MM.1S (cell line): ENCODE data around the gene CCN2.
"Not testable (repeated sequence)": the region's sequence is repeated elsewhere in the genome, so short reads cannot be mapped to it uniquely, and the experiment has no call there.

Experiments
- EZH2 ChIP-seq: fragments of 300-600 bp; sonication (generic); optimal IDR thresholded peaks from 2 replicates; pipeline ENCODE3; 2017; ENCODE audit warnings: low read depth, mild to moderate bottlenecking, antibody characterized with exemption, low read length, mixed read lengths
- EZH2phosphoT487 ChIP-seq: fragments of 300-600 bp; sonication (generic); IDR thresholded peaks from 2 replicates; pipeline ENCODE4 v1.6.1; 2018; ENCODE audit warnings: antibody characterized with exemption, low read length
- TF ChIP-seq, protein P1 (sequence below): fragments of 300-600 bp; sonication (generic); IDR thresholded peaks from 2 replicates; pipeline ENCODE4 v1.5.1; 2016; ENCODE audit warnings: antibody characterized with exemption, low read length, mixed read lengths

GRCh38 chr6:131903734-131904133, 47.4 kb downstream of the CCN2 start:
- TF ChIP-seq, protein P1, sequence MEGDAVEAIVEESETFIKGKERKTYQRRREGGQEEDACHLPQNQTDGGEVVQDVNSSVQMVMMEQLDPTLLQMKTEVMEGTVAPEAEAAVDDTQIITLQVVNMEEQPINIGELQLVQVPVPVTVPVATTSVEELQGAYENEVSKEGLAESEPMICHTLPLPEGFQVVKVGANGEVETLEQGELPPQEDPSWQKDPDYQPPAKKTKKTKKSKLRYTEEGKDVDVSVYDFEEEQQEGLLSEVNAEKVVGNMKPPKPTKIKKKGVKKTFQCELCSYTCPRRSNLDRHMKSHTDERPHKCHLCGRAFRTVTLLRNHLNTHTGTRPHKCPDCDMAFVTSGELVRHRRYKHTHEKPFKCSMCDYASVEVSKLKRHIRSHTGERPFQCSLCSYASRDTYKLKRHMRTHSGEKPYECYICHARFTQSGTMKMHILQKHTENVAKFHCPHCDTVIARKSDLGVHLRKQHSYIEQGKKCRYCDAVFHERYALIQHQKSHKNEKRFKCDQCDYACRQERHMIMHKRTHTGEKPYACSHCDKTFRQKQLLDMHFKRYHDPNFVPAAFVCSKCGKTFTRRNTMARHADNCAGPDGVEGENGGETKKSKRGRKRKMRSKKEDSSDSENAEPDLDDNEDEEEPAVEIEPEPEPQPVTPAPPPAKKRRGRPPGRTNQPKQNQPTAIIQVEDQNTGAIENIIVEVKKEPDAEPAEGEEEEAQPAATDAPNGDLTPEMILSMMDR: not testable (repeated sequence)
- TF ChIP-seq EZH2phosphoT487, EZH2: not testable (repeated sequence)
